IgD-negative memory B cell (primary cell): ENCODE data around the gene SLC39A5. TPM values are rescaled to one million over a fixed set of nuclear protein-coding genes. Genes with fewer than 3 reads are reported as not detected.

ENCODE experiments used
- polyA plus RNA-seq: library from polyadenylated mRNA; unstranded; fragments of 300-500 nt; fragmentation: Illumina TruSeq; gene quantifications from one replicate; pipeline ENCODE4 v1.2.3, GENCODE V29; 2021

The SLC39A5 gene
- polyA plus RNA-seq, 1 donor from 2014 or later, result not detected

Other genes starting within 250 kb of the SLC39A5 start
- 1.3 TPM for gene SUOX, start 232.8 kb upstream of the SLC39A5 start, polyA plus RNA-seq
- 0.35 TPM for gene IKZF4, start 209.0 kb upstream of the SLC39A5 start, polyA plus RNA-seq
- 1,297 TPM for gene RPS26, start 188.1 kb upstream of the SLC39A5 start, polyA plus RNA-seq
- 0.83 TPM for gene ERBB3, start 149.9 kb upstream of the SLC39A5 start, polyA plus RNA-seq
- gene PA2G4, start 125.5 kb upstream of the SLC39A5 start, polyA plus RNA-seq, result 112 TPM
- gene RPL41, start 113.4 kb upstream of the SLC39A5 start, polyA plus RNA-seq, result 8,874 TPM
- gene ZC3H10, start 111.8 kb upstream of the SLC39A5 start, polyA plus RNA-seq, result 2.9 TPM
- 156 TPM for gene ESYT1, start 101.8 kb upstream of the SLC39A5 start, polyA plus RNA-seq
- gene MYL6B, start 77.5 kb upstream of the SLC39A5 start, polyA plus RNA-seq, result 25.2 TPM
- 1,656 TPM for gene MYL6, start 71.7 kb upstream of the SLC39A5 start, polyA plus RNA-seq
- gene SMARCC2, start 40.6 kb upstream of the SLC39A5 start, polyA plus RNA-seq, result 81.9 TPM
- gene RNF41, start 8.1 kb upstream of the SLC39A5 start, polyA plus RNA-seq, result 104 TPM
- gene NABP2, start 5.7 kb upstream of the SLC39A5 start, polyA plus RNA-seq, result 6.5 TPM
- gene ANKRD52, start 28.3 kb downstream of the SLC39A5 start, polyA plus RNA-seq, result 19.6 TPM
- 15.1 TPM for gene COQ10A, start 36.9 kb downstream of the SLC39A5 start, polyA plus RNA-seq
- 79.3 TPM for gene CS, start 70.3 kb downstream of the SLC39A5 start, polyA plus RNA-seq
- gene CNPY2, start 85.9 kb downstream of the SLC39A5 start, polyA plus RNA-seq, result 160 TPM
- 5.5 TPM for gene PAN2, start 103.9 kb downstream of the SLC39A5 start, polyA plus RNA-seq
- gene IL23A, start 108.8 kb downstream of the SLC39A5 start, polyA plus RNA-seq, result 12.4 TPM
- 87.7 TPM for gene STAT2, start 130.1 kb downstream of the SLC39A5 start, polyA plus RNA-seq
- gene APOF, start 132.8 kb downstream of the SLC39A5 start, polyA plus RNA-seq, result not detected
- 14.3 TPM for gene TIMELESS, start 219.4 kb downstream of the SLC39A5 start, polyA plus RNA-seq
- not detected for gene MIP, start 224.6 kb downstream of the SLC39A5 start, polyA plus RNA-seq
- 1.3 TPM for gene SPRYD4, start 238.5 kb downstream of the SLC39A5 start, polyA plus RNA-seq